ENCODE data around the gene SMURF2. TPM values are rescaled to one million over a fixed set of nuclear protein-coding genes. Genes with fewer than 3 reads are reported as not detected.

The SMURF2 gene
- total and polyA plus RNA-seq, 9 donors = 9.9 to 29.0 (median 22.6) TPM

DNA sequence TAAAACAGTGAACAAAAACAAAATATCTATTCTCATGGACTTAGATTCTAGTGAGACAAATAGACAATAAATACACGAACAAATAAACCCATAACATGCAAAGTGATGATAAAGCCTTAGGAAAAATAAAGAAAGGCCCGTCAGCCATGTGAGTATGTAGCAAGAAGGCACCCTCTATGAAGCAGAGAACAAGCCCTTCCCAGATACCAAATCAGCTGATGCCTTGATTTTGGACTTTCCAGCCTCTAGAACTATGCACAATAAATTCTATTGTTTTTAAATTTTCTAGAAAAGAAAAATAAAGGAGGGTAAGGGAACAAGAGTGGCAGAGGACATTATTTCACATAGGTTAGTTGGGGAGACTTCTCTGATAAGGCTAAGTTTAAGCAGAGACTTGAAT is 40.7 kb upstream of the SMURF2 start:
- no peaks in the 10 kb centered on the region for H3K9me3 ChIP-seq
- WGBS, 3 donors = 88 to 91% (median 89%) methylated on average over 2 of the region's 2 CpGs
- intact Hi-C loops (cut with DNase I) = no loop called here
- TF ChIP-seq POLR2A (IDR thresholded peaks at IDR 0.05) (no peak), EP300 (IDR thresholded peaks at IDR 0.05) (no peak)
- TF ChIP-seq, protein P1, sequence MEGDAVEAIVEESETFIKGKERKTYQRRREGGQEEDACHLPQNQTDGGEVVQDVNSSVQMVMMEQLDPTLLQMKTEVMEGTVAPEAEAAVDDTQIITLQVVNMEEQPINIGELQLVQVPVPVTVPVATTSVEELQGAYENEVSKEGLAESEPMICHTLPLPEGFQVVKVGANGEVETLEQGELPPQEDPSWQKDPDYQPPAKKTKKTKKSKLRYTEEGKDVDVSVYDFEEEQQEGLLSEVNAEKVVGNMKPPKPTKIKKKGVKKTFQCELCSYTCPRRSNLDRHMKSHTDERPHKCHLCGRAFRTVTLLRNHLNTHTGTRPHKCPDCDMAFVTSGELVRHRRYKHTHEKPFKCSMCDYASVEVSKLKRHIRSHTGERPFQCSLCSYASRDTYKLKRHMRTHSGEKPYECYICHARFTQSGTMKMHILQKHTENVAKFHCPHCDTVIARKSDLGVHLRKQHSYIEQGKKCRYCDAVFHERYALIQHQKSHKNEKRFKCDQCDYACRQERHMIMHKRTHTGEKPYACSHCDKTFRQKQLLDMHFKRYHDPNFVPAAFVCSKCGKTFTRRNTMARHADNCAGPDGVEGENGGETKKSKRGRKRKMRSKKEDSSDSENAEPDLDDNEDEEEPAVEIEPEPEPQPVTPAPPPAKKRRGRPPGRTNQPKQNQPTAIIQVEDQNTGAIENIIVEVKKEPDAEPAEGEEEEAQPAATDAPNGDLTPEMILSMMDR (IDR thresholded peaks at IDR 0.05) = no peak
- no peaks in the 10 kb centered on the region for H3K36me3 ChIP-seq
- no peaks in the 10 kb centered on the region for H3K27me3 ChIP-seq
- no peak overlapping the region for H3K27ac ChIP-seq
- H3K4me3 ChIP-seq = no peak overlapping the region
- peaks cover 1% of the 10 kb centered on the region for H3K4me1 ChIP-seq (ENCODE audit: insufficient read depth)
- DNase-seq = no peak

DNA sequence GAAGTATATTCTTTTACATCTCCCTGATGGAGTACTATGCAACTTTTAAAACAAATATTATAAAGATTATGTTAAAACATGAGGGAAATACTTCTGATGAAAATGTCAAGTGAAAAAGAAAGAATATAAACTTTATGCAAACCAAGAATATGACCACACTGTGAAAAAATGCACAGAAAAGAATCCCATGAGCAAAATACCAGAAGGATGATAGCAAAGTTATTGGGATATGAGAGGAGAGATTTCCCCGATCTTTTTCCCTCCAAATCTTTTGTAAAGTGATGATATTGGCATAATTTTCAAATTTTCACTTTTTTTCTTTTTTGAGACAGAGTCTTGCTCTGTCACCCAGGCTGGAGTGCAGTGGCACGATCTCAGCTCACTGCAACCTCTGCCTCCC is 36.6 kb upstream of the SMURF2 start:
- intact Hi-C loops (cut with DNase I) = no loop called here
- no peaks in the 10 kb centered on the region for H3K27me3 ChIP-seq
- H3K4me1 ChIP-seq (ENCODE audit: insufficient read depth) = no peaks in the 10 kb centered on the region
- H3K9me3 ChIP-seq = no peaks in the 10 kb centered on the region
- DNase-seq = no peak
- H3K4me3 ChIP-seq = no peak overlapping the region
- 67 to 84% (median 69%) methylated on average over 2 of the region's 2 CpGs for WGBS, 3 donors
- H3K27ac ChIP-seq = no peak overlapping the region
- TF ChIP-seq EP300 (IDR thresholded peaks at IDR 0.05) (no peak), POLR2A (IDR thresholded peaks at IDR 0.05) (no peak)
- TF ChIP-seq, protein P1 (IDR thresholded peaks at IDR 0.05) = no peak
- H3K36me3 ChIP-seq = no peaks in the 10 kb centered on the region

- H3K9me3 ChIP-seq = no peaks in the 10 kb centered on the region
- 50 to 74% (median 61%) methylated on average over 5 of the region's 5 CpGs for WGBS, 3 donors
- intact Hi-C loops (cut with DNase I) = no loop called here
- no peaks in the 10 kb centered on the region for H3K27me3 ChIP-seq
- no peaks in the 10 kb centered on the region for H3K36me3 ChIP-seq
- peak in 2 of 5 donors; percentile 24 to 27 for DNase-seq
- H3K27ac ChIP-seq = no peak overlapping the region
- H3K4me1 ChIP-seq (ENCODE audit: insufficient read depth) = no peaks in the 10 kb centered on the region
- H3K4me3 ChIP-seq = no peak overlapping the region
- TF ChIP-seq POLR2A (IDR thresholded peaks at IDR 0.05) (no peak), EP300 (IDR thresholded peaks at IDR 0.05) (no peak)
- TF ChIP-seq, protein P1 (IDR thresholded peaks at IDR 0.05) = no peak
Measured at GRCh38 chr17:64694207-64694606, 32.1 kb upstream of the SMURF2 start.

GRCh38 chr17:64692187-64692586 is 30.1 kb upstream of the SMURF2 start:
- H3K4me3 ChIP-seq = no peak overlapping the region
- no peaks in the 10 kb centered on the region for H3K9me3 ChIP-seq
- intact Hi-C loops (cut with DNase I) = no loop called here
- H3K27me3 ChIP-seq = no peaks in the 10 kb centered on the region
- WGBS, 3 donors = 39 to 64% (median 46%) methylated on average over 3 of the region's 3 CpGs
- no peaks in the 10 kb centered on the region for H3K36me3 ChIP-seq
- H3K27ac ChIP-seq = no peak overlapping the region
- TF ChIP-seq, protein P1 (IDR thresholded peaks at IDR 0.05) = no peak
- no peak for TF ChIP-seq EP300 (IDR thresholded peaks at IDR 0.05)
- TF ChIP-seq POLR2A (IDR thresholded peaks at IDR 0.05) = no peak
- no peaks in the 10 kb centered on the region for H3K4me1 ChIP-seq (ENCODE audit: insufficient read depth)
- DNase-seq = no peak

All from ovary (tissue), 9 donors.